ENCODE measurements around the gene RGS4. TPM values are rescaled to one million over a fixed set of nuclear protein-coding genes. Genes with fewer than 3 reads are reported as not detected.

RGS4 gene
- polyA plus RNA-seq, 1 donor (not counting 4 experiments of a cell fraction or from before 2014, with no cell fraction given) = 0.90 TPM

- Histone ChIP-seq H3K9me3 (ENCODE audit: control insufficient read depth, low read depth, low read length) (no peaks in the 10 kb centered on the region), H3K4me3 (ENCODE audit: control insufficient read depth in 2 of 3, extremely low read depth in 1 of 3, insufficient read depth in 2 of 3, low read depth in 1 of 3, low read length in 3 of 3) (peak overlapping the region in 1 of 3 experiments; percentile 8), H3K4me2 (ENCODE audit: control insufficient read depth, extremely low read depth, insufficient read depth, low read depth, low read length) (peak overlapping the region; percentile 70), H3K27ac (ENCODE audit: control insufficient read depth, insufficient read depth, low read length) (no peak overlapping the region), H4K20me1 (ENCODE audit: control insufficient read depth, extremely low read depth, insufficient read depth, low read length) (no peaks in the 10 kb centered on the region), H3K79me2 (ENCODE audit: control insufficient read depth, insufficient read depth, low read length) (no peaks in the 10 kb centered on the region), H3K4me1 (ENCODE audit: control insufficient read depth, extremely low read depth, insufficient read depth, low read length) (peaks cover 13% of the 10 kb centered on the region), H3K9me1 (ENCODE audit: control insufficient read depth, extremely low read depth, insufficient read depth, low read length) (no peaks in the 10 kb centered on the region), H3K9ac (ENCODE audit: control insufficient read depth, extremely low read depth, insufficient read depth, low read length) (no peak overlapping the region), H3K27me3 (ENCODE audit: control insufficient read depth, extremely low read depth, insufficient read depth, low read length) (no peaks in the 10 kb centered on the region), H3K36me3 (ENCODE audit: control insufficient read depth in 2 of 2, extremely low read depth in 1 of 2, insufficient read depth in 2 of 2, low read length in 2 of 2) (no peaks in the 10 kb centered on the region), H2AFZ (ENCODE audit: control insufficient read depth, low read length) (peak overlapping the region; percentile 27)
- dilution Hi-C loops (cut with MboI; ENCODE audit: extremely low pct_ligation_motif_present, low sequenced_read_pairs) = no loop called here
- DNase-seq (ENCODE audit: low read depth, low spot score) (no peak), FAIRE-seq (no peak)
- TF ChIP-seq CTCF (optimal IDR thresholded peaks at IDR 0.05 in 1 of 3, IDR thresholded peaks at IDR 0.05 in 1 of 3, conservative IDR thresholded peaks at IDR 0.05 in 1 of 3; ENCODE audit: extremely low read depth in 1 of 3, insufficient read depth in 2 of 3, low read length in 3 of 3) (no peak), EZH2 (IDR thresholded peaks at IDR 0.05; ENCODE audit: low read length) (no peak)
Measured at GRCh38 chr1:163068716-163069115, 445 bp upstream of the RGS4 start.

GRCh38 chr1:163069655-163070277 lies 605 bp downstream of the RGS4 start:
- Histone ChIP-seq H3K27me3 (ENCODE audit: control insufficient read depth, extremely low read depth, insufficient read depth, low read length) (no peaks in the 10 kb centered on the region), H3K79me2 (ENCODE audit: control insufficient read depth, insufficient read depth, low read length) (no peaks in the 10 kb centered on the region), H3K9me1 (ENCODE audit: control insufficient read depth, extremely low read depth, insufficient read depth, low read length) (no peaks in the 10 kb centered on the region), H3K27ac (ENCODE audit: control insufficient read depth, insufficient read depth, low read length) (no peak overlapping the region), H3K4me1 (ENCODE audit: control insufficient read depth, extremely low read depth, insufficient read depth, low read length) (peaks cover 13% of the 10 kb centered on the region), H3K9ac (ENCODE audit: control insufficient read depth, extremely low read depth, insufficient read depth, low read length) (no peak overlapping the region), H3K4me2 (ENCODE audit: control insufficient read depth, extremely low read depth, insufficient read depth, low read depth, low read length) (peak overlapping the region; percentile 70), H3K9me3 (ENCODE audit: control insufficient read depth, low read depth, low read length) (no peaks in the 10 kb centered on the region), H3K4me3 (ENCODE audit: control insufficient read depth in 2 of 3, extremely low read depth in 1 of 3, insufficient read depth in 2 of 3, low read depth in 1 of 3, low read length in 3 of 3) (peak overlapping the region in 1 of 3 experiments; percentile 8), H3K36me3 (ENCODE audit: control insufficient read depth in 2 of 2, extremely low read depth in 1 of 2, insufficient read depth in 2 of 2, low read length in 2 of 2) (no peaks in the 10 kb centered on the region), H4K20me1 (ENCODE audit: control insufficient read depth, extremely low read depth, insufficient read depth, low read length) (no peaks in the 10 kb centered on the region), H2AFZ (ENCODE audit: control insufficient read depth, low read length) (peak overlapping the region; percentile 27)
- dilution Hi-C loops (cut with MboI; ENCODE audit: extremely low pct_ligation_motif_present, low sequenced_read_pairs) = no loop called here
- no peak for FAIRE-seq
- TF ChIP-seq CTCF (optimal IDR thresholded peaks at IDR 0.05 in 1 of 3, IDR thresholded peaks at IDR 0.05 in 1 of 3, conservative IDR thresholded peaks at IDR 0.05 in 1 of 3; ENCODE audit: extremely low read depth in 1 of 3, insufficient read depth in 2 of 3, low read length in 3 of 3) (no peak), EZH2 (IDR thresholded peaks at IDR 0.05; ENCODE audit: low read length) (no peak)
- no peak for DNase-seq (ENCODE audit: low read depth, low spot score)

All from keratinocyte (primary cell).